HCT116 (cell line): ENCODE measurements around the gene MKI67.

Source experiments
- ATF3 ChIP-seq: IDR thresholded peaks from 2 replicates; pipeline ENCODE4 v1.6.1; 2012
- EZH2 ChIP-seq: fragments of 200-600 bp; sonication (generic); IDR thresholded peaks from 2 replicates; pipeline ENCODE4 v1.6.1; 2017; ENCODE audit warnings: antibody characterized with exemption, mixed run types
- EZH2phosphoT487 ChIP-seq: fragments of 200-600 bp; IDR thresholded peaks from 2 replicates; pipeline ENCODE4 v1.6.1; 2018; ENCODE audit warnings: antibody characterized with exemption, borderline replicate concordance
- POLR2A ChIP-seq: IDR thresholded peaks from 2 replicates; pipeline ENCODE4 v1.7.0; 2011; ENCODE audit warnings: borderline replicate concordance; ENCODE audit not compliant: insufficient read depth, insufficient read length; ENCODE audit errors: extremely low read depth
- POLR2AphosphoS5 ChIP-seq: IDR thresholded peaks from 2 replicates; pipeline ENCODE4 v1.6.1; 2011; ENCODE audit warnings: mild to moderate bottlenecking, low read depth, low read length, moderate library complexity
- SP1 ChIP-seq: IDR thresholded peaks from 2 replicates; pipeline ENCODE4 v1.6.1; 2012; ENCODE audit warnings: low read depth
- TF ChIP-seq, protein P1 (sequence below), 3 experiments: fragments of 200-600 bp in 1 of 3; sonication (generic) in 1 of 3; IDR thresholded peaks in 2 of 3; conservative IDR thresholded peaks in 1 of 3; 2 replicates each; pipeline ENCODE4 v1.5.1; 2012 to 2017; ENCODE audit warnings: low read depth in 2 of 3, low read length in 2 of 3, antibody characterized with exemption in 1 of 3, borderline replicate concordance in 1 of 3, control low read depth in 1 of 3, mild to moderate bottlenecking in 1 of 3, mixed read lengths in 1 of 3, mixed run types in 1 of 3, moderate library complexity in 1 of 3; ENCODE audit not compliant: insufficient read depth in 1 of 3

GRCh38 chr10:128060341-128061250, 65.6 kb downstream of the MKI67 start:
- TF ChIP-seq, protein P1, sequence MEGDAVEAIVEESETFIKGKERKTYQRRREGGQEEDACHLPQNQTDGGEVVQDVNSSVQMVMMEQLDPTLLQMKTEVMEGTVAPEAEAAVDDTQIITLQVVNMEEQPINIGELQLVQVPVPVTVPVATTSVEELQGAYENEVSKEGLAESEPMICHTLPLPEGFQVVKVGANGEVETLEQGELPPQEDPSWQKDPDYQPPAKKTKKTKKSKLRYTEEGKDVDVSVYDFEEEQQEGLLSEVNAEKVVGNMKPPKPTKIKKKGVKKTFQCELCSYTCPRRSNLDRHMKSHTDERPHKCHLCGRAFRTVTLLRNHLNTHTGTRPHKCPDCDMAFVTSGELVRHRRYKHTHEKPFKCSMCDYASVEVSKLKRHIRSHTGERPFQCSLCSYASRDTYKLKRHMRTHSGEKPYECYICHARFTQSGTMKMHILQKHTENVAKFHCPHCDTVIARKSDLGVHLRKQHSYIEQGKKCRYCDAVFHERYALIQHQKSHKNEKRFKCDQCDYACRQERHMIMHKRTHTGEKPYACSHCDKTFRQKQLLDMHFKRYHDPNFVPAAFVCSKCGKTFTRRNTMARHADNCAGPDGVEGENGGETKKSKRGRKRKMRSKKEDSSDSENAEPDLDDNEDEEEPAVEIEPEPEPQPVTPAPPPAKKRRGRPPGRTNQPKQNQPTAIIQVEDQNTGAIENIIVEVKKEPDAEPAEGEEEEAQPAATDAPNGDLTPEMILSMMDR (IDR thresholded peaks at IDR 0.05 in 2 of 3, conservative IDR thresholded peaks at IDR 0.05 in 1 of 3; ENCODE audit: borderline replicate concordance in 1 of 3, insufficient read depth in 1 of 3, low read depth in 2 of 3, low read length in 2 of 3) = no peak
- TF ChIP-seq SP1 (no peak), EZH2 (no peak), EZH2phosphoT487 (no peak), POLR2AphosphoS5 (no peak), ATF3 (no peak), POLR2A (no peak)
